GM18499 (cell line): ENCODE results near the gene LRRC8E.
"Not testable (repeated sequence)": the region's sequence is repeated elsewhere in the genome, so short reads cannot be mapped to it uniquely, and the experiment has no call there.

ENCODE experiments used
- ATAC-seq: cut with Tn5 transposase; IDR thresholded peaks from one replicate; pipeline ENCODE4 v1.9.1; 2021; ENCODE audit warnings: moderate number of reproducible peaks; ENCODE audit not compliant: insufficient read depth, unreplicated experiment

The LRRC8E gene

GRCh38 chr19:7852851-7853769 lies 35.2 kb upstream of the LRRC8E start:
- no peak for ATAC-seq

DNA sequence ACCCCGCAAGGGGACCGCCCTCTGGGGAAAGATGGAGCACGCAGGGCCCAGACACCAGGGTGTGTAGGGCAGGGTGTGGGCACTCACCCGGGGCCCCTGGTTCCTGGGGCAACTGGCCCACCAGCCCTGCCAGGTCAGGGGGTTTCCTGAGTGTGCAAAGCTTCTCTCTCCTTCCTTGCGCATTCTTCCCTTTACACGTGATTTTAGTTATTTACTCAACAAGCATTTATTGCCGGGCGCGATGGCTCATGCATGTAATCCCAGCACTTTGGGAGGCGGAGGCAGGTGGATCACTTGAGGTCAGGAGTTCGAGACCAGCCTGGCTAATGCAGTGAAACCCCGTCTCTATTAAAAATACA lies 34.6 kb upstream of the LRRC8E start:
- no peak for ATAC-seq

DNA sequence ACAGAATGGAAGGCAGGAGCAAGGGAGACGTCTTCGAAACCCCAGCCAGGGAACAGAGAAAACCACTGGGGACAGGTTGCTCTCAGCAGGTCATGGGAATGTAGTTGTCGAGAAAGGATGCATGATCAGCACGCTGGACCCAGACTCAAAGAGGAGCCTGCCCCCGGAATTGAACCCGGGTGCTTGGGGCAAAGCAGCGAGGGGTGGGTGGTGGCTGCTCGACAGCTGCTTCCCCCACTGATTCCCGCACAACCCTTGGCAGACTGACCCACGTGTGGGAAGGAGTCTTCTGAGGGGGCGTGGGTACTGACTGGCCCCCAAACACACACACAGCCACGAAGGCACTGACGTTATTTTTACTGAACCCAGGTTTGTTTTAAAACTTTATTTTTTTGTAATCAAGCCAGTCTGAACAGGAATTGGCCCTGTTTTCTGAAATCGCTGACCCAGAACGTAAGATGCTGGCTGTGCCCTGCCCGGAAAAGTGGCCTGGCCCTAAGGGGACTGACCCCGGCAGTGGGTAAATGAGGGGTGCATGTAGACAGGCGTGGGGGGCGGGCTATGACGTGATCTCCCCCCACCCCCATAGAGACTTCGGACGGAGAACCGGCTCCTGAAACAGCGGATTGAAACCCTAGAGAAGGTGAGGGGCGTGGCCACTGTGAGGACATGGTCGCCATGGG lies 32.7 kb upstream of the LRRC8E start:
- no peak for ATAC-seq

DNA sequence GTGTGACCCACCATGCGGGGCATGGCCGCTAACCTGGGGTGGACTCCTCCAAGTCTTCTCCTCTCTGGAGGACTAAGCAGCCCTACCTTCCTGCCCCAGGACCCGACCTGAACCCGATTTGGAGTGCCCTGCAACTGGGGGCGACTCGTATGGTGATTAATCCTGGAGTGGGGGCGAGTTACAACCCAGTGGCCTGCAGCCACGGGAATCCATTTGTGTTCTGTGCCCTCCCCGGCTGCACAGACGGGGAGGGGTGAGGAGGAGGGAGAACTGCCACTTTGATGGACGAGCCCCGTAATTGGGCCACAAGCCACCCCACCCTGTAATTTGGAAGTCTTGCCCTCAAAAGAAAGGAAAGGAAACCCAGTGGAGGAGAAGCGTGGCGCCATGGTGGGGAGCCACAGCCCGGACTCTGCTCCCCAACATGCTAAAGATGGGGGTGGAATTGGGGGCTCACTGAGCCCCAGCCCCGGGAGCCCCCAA lies 32.2 kb upstream of the LRRC8E start:
- no peak for ATAC-seq

DNA sequence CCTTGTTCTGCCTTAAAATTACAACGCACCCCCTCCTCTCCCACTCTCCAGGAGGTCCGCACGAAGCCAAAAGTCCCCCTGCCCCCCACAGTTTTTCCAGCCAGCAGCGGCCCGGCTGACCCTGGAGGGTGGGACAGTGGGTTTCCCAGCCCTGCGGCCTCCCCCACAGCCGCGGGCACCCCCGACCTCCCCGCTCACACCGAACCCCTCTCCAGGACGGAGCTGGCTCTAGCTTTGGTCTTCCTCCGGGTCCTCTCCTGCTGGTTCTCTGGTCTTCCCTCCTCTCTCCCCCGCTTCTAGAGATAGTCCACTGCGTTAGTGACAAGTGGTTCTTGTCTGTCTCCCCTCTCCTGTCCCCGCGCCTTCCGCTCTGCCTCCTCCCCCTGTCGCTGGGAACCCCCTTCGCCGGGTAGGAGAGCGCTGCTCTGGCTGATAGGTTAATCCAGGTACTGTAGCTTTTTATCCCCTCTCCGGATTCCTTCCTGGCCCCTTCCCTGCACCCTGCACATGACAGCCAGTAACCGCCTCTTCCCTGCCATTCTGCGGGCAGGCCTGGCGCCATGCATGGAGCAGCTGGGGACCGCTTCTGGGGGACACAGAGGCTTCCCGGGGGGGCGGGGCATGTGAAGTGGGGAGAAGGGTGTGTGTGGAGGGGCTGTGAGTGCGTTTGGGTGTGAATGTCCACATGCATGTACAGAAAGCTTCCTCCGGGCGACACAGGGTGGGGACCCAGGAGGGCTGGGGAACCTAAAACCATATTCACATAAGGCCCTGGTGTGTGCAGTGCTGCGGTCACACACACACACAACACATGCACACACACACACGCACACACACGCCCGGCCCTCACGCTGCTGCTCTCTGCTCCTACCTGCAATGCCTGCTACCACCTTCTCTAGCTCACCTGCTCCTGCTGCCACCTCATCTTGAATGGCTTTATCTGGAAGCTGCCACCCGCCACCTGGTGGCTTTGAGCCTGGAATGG lies 31.3 kb upstream of the LRRC8E start:
- no peak for ATAC-seq

DNA sequence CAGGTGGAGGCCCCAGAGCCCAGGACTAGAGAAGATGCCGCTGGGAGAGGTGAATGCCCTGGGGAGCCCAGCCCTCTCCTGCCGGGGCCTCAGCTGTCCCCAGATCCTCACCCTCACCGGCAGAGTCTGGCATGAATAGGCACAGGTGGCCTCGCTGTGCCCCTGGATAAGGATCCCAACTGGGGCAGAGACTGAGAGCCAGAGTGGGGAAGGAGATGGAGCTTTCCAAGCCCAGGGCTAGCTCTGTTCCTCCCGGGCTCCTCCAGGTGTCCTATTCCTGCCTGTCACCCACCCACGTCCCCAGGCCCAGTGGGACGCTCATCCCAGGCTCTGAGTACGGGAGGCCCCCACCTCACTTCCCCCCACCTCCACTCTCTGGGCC lies 30.6 kb upstream of the LRRC8E start:
- no peak for ATAC-seq

DNA sequence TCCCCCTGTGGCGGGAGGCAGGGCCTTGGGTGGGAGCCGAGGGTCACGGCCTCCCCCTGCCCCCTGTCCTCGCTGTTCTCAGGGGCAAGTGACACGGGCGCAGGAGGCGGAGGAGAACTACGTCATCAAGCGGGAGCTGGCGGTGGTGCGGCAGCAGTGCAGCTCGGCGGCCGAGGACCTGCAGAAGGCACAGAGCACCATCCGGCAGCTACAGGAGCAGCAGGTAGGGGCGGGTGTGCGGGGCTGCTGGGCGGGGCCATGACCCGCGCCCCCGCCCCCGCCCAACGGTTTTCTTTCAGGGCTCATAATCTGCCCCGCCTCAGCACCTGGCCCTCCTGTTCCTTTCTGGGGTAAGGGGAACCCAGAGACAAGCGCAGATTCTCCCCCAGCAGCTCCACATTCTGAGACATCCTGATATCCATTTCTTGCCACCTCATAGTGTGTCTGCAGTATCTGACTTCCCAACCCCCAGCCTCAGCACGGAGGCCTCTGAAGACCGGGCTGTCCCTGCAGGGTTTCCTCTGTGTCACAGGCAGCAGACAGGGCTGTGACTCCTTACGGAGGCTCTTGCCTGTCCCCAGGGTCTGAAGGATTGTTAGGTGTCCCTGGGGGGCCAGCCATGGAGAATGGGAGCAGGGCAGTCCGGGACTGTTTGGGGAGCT lies 30.1 kb upstream of the LRRC8E start:
- ATAC-seq: no peak

- not testable (repeated sequence) for ATAC-seq
Measured at GRCh38 chr19:7859087-7859486, 29.2 kb upstream of the LRRC8E start.

- no peak for ATAC-seq
Measured at GRCh38 chr19:7859831-7860713, 28.2 kb upstream of the LRRC8E start.

- no peak for ATAC-seq
Measured at GRCh38 chr19:7860714-7861618, 27.3 kb upstream of the LRRC8E start.

- ATAC-seq: no peak
Measured at GRCh38 chr19:7861619-7862412, 26.5 kb upstream of the LRRC8E start.

GRCh38 chr19:7862413-7862951 lies 25.8 kb upstream of the LRRC8E start:
- ATAC-seq: no peak

GRCh38 chr19:7863157-7863970 lies 24.9 kb upstream of the LRRC8E start:
- no peak for ATAC-seq

DNA sequence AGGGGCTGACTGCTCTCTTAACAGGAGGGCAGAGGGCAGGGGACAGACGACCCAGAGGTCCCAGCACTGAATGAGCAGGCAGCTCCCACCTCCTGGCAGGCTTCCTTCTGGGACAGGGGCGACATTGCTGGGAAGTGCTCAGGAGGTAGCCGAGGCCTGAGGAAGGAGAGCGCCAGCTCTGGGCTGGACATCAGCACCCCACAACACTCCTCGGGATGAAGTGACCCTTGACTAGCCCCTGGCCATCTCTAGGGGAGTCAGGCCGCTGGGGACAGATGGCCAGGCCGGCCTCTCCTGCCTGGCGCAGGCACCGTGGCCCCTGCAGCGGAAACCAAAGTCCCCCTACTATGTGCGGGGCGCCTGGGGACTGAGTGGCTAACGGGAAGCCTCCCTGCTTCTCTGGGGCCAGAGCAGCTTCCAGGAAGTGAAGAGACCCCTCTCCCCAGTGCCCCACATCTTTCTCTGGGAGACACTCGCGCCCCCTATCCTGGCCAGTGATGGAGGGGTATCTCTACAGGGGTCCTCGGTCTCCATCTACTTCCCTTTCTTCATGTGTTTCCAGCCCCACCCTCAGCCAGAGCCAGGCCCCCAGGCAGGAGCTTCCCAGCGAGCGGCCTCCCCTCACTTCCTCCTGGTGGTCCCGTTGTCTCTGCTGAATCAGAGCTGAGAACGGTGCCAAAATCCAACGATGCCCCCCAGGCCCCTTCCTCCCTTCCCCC lies 24.2 kb upstream of the LRRC8E start:
- ATAC-seq: no peak

DNA sequence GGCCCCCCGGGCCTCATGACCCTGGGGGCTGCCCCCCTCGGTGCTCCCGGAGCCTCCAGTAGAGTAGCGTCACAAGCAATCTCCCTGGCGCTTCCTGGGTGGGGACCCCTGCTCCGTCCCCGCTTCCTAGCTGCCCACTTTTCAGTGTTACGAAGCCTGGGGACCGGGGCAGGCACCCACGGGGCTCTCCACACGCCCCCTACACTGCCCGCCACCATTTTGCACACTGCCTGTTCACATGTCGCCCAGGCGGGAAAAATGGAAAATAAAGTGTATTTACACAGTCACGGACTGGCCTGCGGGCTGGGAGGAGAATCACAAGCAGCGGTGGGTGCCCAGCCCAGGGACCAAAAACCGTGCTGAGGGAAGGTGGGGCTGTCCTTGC lies 23.6 kb upstream of the LRRC8E start:
- ATAC-seq: no peak
